Fibroblast of mammary gland (primary cell): ENCODE measurements around the gene CREB3L2.
A peak's percentile ranks its signal among the peaks of the same experiment; 100 is the strongest.

Experiments used
- DNase-seq: peaks from one replicate; pipeline ENCODE4 v3.0.0-alpha.2; 2010; ENCODE audit warnings: low read depth
- H3K4me3 ChIP-seq: 2 replicates; pipeline ENCODE4 v1.5.1; 2011; ENCODE audit warnings: low read depth, mild to moderate bottlenecking, low read length, moderate library complexity; ENCODE audit not compliant: control insufficient read depth
- CTCF ChIP-seq: conservative IDR thresholded peaks from 2 replicates; pipeline ENCODE4 v1.5.1; 2011; ENCODE audit warnings: low read depth, low read length, inconsistent platforms; ENCODE audit not compliant: control insufficient read depth, insufficient read depth

CREB3L2 gene

GRCh38 chr7:137961200-137962177, 40.4 kb downstream of the CREB3L2 start:
- no peak overlapping the region for H3K4me3 ChIP-seq
- peak; percentile 74 for DNase-seq
- no peak for TF ChIP-seq CTCF

DNA sequence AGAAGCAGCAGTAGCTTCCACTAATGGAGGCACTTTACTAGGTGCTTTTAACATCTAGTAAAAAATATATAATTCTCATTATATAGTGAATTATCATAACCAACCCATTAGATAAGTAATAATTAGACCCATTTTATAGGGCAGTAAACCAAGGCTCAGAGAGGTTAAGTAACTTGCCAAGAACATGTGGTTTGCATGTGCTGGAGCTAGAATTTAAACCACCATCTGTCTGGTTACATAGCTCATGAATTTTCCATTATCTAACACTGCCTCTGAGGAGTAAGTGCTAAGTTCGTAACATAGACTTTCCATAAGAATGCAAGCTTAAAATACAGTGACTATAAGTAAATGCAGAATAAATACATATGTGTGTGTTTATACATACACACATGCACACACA, 41.9 kb downstream of the CREB3L2 start:
- no peak overlapping the region for H3K4me3 ChIP-seq
- DNase-seq, result no peak
- no peak for TF ChIP-seq CTCF

DNA sequence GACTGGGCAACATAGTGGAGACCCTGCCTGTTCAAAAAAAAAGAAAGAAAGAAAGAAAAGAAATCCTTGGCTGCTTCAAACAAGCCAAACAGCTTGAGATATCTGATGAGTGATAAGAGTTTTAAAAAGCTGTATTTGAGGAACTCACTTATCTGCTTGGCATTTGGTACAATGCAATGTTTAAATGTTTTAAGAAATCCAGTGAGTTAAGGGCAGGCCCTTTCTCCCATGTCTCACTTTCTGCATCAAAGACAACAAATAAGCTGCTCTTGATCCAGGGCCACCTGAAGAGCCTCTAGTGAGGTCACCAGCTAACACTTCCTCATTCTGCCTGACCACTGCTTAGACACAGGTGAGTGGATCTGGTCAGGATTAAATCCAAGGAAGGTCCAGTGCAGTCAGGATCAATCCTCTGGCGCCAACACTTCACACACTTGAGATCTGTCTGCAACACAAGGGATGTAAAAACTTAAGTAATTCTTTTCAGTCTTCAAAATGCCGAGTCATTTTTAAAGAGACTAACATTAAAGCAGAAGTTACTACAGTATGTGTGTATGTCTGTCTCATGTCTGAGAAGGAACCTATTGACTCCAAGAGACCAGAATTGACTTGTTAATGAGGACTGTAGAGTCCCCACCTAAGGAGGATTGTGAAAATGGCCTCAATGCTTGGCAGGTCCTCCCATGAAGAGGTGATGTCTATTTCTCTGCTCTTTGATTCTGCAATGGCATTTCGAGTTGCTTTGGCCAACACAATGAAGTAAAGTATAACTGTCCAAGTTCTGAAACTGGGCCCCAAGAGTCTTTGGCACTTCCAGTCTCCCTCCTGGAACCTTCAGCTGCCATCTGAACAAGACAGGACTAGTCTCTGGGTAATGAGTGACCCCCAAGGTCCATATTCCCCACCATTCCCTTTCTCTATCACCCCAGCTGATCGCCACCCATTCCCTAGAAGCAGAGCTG, 43.1 kb downstream of the CREB3L2 start:
- DNase-seq, result no peak
- no peak overlapping the region for H3K4me3 ChIP-seq
- no peak for TF ChIP-seq CTCF

- no peak overlapping the region for H3K4me3 ChIP-seq
- TF ChIP-seq CTCF, result no peak
- peak; percentile 97 for DNase-seq
Measured at GRCh38 chr7:137957887-137958286, 44.0 kb downstream of the CREB3L2 start.

DNA sequence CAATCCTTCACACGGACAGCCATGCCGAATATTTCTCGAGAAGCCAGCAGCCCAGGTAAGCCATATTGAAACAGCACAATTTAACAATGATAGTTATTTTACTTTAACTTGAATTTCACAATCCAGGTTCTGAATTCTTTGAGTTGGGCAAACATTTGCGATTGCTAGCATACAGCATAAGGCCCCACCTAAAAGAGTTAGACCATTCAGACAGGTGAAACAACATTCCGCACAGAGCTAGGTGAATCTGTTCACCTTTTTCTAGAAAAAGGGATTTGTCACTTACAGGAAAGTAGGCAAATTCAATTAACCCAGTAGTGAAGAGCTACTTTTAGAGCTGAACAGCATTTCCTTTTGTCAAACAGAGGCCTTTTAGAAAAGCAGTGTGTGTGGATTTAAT, 45.3 kb downstream of the CREB3L2 start:
- no peak overlapping the region for H3K4me3 ChIP-seq
- DNase-seq, result no peak
- no peak for TF ChIP-seq CTCF

DNA sequence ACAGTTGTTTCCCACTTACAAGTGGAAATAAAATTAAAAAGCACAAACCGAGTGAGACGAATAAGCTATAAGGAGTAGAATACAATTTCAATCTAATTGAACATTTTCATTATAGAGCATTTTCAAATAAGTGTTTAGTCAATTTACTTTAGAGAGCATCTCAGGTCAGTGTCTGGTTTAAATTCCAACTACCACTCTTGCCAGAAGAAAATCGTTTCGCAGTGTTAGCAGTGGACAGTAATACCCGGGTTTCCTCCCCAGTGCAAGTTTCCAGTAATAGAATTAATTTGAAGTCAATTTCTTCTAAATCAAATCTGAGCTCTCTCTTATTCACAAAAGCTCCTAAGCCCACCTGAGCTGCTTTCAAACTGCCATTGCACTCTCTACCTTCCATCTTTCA, 45.7 kb downstream of the CREB3L2 start:
- no peak for DNase-seq
- TF ChIP-seq CTCF, result no peak
- H3K4me3 ChIP-seq, result no peak overlapping the region
